ENCODE measurements around the gene IRF7.

Gene IRF7

DNA sequence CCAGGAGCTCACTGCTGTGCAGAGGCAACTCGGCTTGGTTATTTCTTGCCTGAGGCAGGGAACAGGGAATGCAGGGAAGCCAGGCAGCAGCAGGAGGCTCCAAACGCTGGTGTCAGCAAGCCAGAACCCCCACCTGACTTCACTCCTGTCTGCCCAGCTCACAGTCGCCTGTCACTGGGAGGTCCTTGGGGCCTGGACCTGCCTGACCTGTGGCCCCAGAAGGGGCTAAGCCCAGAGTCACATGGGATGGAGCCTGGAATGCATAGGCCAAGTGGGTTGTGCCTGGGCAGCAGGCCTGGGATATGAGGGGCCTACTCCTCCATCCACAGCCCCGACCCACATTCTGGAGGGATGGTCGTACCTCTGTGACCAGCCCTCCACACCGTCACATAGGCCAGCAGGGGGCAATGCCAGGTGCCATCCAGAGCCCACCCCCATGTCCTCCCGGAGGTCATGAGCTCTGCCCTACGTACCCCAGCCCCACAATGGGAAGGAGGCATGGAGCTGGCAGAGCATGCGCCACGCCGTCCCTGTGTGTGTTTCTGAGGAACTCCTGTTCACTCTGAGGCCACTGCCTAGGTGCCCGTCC is 49.7 kb downstream of the IRF7 start:
- FAIRE-seq (no peak), DNase-seq (ENCODE audit: low spot score) (no peak)

- DNase-seq (ENCODE audit: low spot score): no peak
- no peak for FAIRE-seq
Observed at GRCh38 chr11:563812-564578, 51.8 kb downstream of the IRF7 start.

GRCh38 chr11:563066-563811 is 52.5 kb downstream of the IRF7 start:
- no peak for FAIRE-seq

More at GRCh38 chr11:563066-563811, 52.5 kb downstream of the IRF7 start:
- DNase-seq (ENCODE audit: low spot score): no peak

Measured in RCC 7860 (cell line).